HEK293 (cell line): Measurements from ENCODE around the gene HTRA1.

Experiments used
- CTCF ChIA-PET: fragments of 350-600 bp; formaldehyde crosslinking; extraction: SDS; loops from one replicate; lab custom pipeline; 2021; ENCODE audit warnings: antibody characterized with exemption; lab: Yijun Ruan, JAX
- POLR2A ChIA-PET: fragments of 300-600 bp; formaldehyde crosslinking; extraction: SDS; loops from one replicate; lab custom pipeline; 2020; ENCODE audit warnings: antibody characterized with exemption, inconsistent platforms; lab: Yijun Ruan, JAX
- H3K27ac ChIP-seq: fragments of 200-500 bp; sonication (Bioruptor generic); 2 replicates; pipeline ENCODE4 v1.5.1; 2014; ENCODE audit warnings: low read depth, low read length, control low read depth, inconsistent platforms; ENCODE audit errors: extremely low read depth
- H3K36me3 ChIP-seq, 2 experiments: fragments of 200-500 bp in 1 of 2; sonication (Bioruptor generic) in 1 of 2; 1 replicate in 1 of 2; 2 replicates in 1 of 2; pipeline ENCODE4 v1.5.1; 2014 to 2017; ENCODE audit warnings: inconsistent platforms in 2 of 2, low read length in 2 of 2; ENCODE audit not compliant: control insufficient read depth in 2 of 2, insufficient read depth in 1 of 2
- H3K4me1 ChIP-seq: fragments of 200-500 bp; sonication (Bioruptor generic); 2 replicates; pipeline ENCODE4 v1.5.1; 2014; ENCODE audit warnings: mild to moderate bottlenecking, low read length, inconsistent platforms; ENCODE audit not compliant: control insufficient read depth, insufficient read depth
- H3K4me3 ChIP-seq: 2 replicates; pipeline ENCODE4 v1.5.1; 2011; ENCODE audit warnings: low read depth, mild to moderate bottlenecking, control low read depth, low read length, moderate library complexity
- H3K9me3 ChIP-seq: fragments of 200-500 bp; sonication (Bioruptor generic); 2 replicates; pipeline ENCODE4 v1.5.1; 2014; ENCODE audit warnings: low read depth, low read length, inconsistent platforms; ENCODE audit not compliant: control insufficient read depth, insufficient read depth
- BCL11A ChIP-seq: fragments of 450-650 bp; formaldehyde crosslinking; IDR thresholded peaks from 2 replicates; pipeline ENCODE4 v1.5.1; 2016; ENCODE audit warnings: low read depth, missing biosample characterization, missing genetic modification characterization
- BCL11B ChIP-seq: fragments of 450-650 bp; formaldehyde crosslinking; IDR thresholded peaks from 2 replicates; pipeline ENCODE4 v1.5.1; 2016; ENCODE audit warnings: low read depth, missing biosample characterization, missing genetic modification characterization
- GFI1B ChIP-seq: fragments of 450-650 bp; formaldehyde crosslinking; IDR thresholded peaks from 2 replicates; pipeline ENCODE4 v1.5.1; 2016; ENCODE audit warnings: missing biosample characterization, missing genetic modification characterization
- KLF1 ChIP-seq: fragments of 450-650 bp; formaldehyde crosslinking; IDR thresholded peaks from 2 replicates; pipeline ENCODE4 v1.5.1; 2016; ENCODE audit warnings: missing biosample characterization, missing genetic modification characterization
- MYNN ChIP-seq: fragments of 450-650 bp; formaldehyde crosslinking; IDR thresholded peaks from 2 replicates; pipeline ENCODE4 v1.5.1; 2016; ENCODE audit warnings: missing biosample characterization, missing genetic modification characterization, borderline replicate concordance
- OVOL3 ChIP-seq: fragments of 450-650 bp; formaldehyde crosslinking; IDR thresholded peaks from 2 replicates; pipeline ENCODE4 v1.5.1; 2016; ENCODE audit warnings: missing biosample characterization, missing genetic modification characterization
- SCRT2 ChIP-seq: fragments of 450-650 bp; formaldehyde crosslinking; IDR thresholded peaks from 2 replicates; pipeline ENCODE4 v1.5.1; 2016; ENCODE audit warnings: missing biosample characterization, missing genetic modification characterization
- ZBTB1 ChIP-seq: fragments of 450-650 bp; formaldehyde crosslinking; IDR thresholded peaks from 2 replicates; pipeline ENCODE4 v1.5.1; 2016; ENCODE audit warnings: missing biosample characterization, missing genetic modification characterization
- ZBTB20 ChIP-seq: fragments of 450-650 bp; formaldehyde crosslinking; IDR thresholded peaks from 2 replicates; pipeline ENCODE4 v1.5.1; 2016; ENCODE audit warnings: missing biosample characterization, missing genetic modification characterization
- ZFP41 ChIP-seq: fragments of 450-650 bp; formaldehyde crosslinking; IDR thresholded peaks from 2 replicates; pipeline ENCODE4 v1.5.1; 2016; ENCODE audit warnings: missing biosample characterization, missing genetic modification characterization, borderline replicate concordance
- ZIC2 ChIP-seq: fragments of 450-650 bp; formaldehyde crosslinking; IDR thresholded peaks from 2 replicates; pipeline ENCODE4 v1.5.1; 2016; ENCODE audit warnings: missing biosample characterization, missing genetic modification characterization
- ZNF19 ChIP-seq: fragments of 450-650 bp; formaldehyde crosslinking; IDR thresholded peaks from 2 replicates; pipeline ENCODE4; 2016; ENCODE audit warnings: missing biosample characterization, missing genetic modification characterization, low read depth
- ZNF274 ChIP-seq, 2 experiments: fragments of 200-500 bp in 1 of 2; fragments of 450-650 bp in 1 of 2; sonication (Bioruptor generic) in 1 of 2; formaldehyde crosslinking in 1 of 2; IDR thresholded peaks; 2 replicates each; pipeline versions ENCODE4 v1.5.1 to v1.6.1; 2014 to 2016; ENCODE audit warnings: borderline replicate concordance in 1 of 2, inconsistent platforms in 1 of 2, low read length in 1 of 2, missing biosample characterization in 1 of 2, missing genetic modification characterization in 1 of 2
- ZNF423 ChIP-seq: fragments of 450-650 bp; formaldehyde crosslinking; IDR thresholded peaks from 2 replicates; pipeline ENCODE4 v1.5.1; 2016; ENCODE audit warnings: missing biosample characterization, missing genetic modification characterization
- ZNF48 ChIP-seq: fragments of 450-650 bp; formaldehyde crosslinking; IDR thresholded peaks from 2 replicates; pipeline ENCODE4 v1.5.1; 2016; ENCODE audit warnings: missing biosample characterization, missing genetic modification characterization
- ZNF521 ChIP-seq: fragments of 450-650 bp; formaldehyde crosslinking; IDR thresholded peaks from 2 replicates; pipeline ENCODE4 v1.5.1; 2017; ENCODE audit warnings: missing biosample characterization, mild to moderate bottlenecking, missing genetic modification characterization
- ZNF530 ChIP-seq: fragments of 450-650 bp; formaldehyde crosslinking; IDR thresholded peaks from 2 replicates; pipeline ENCODE4 v1.5.1; 2016; ENCODE audit warnings: low read depth, missing biosample characterization, missing genetic modification characterization
- ZNF747 ChIP-seq: fragments of 450-650 bp; formaldehyde crosslinking; IDR thresholded peaks from 2 replicates; pipeline ENCODE4 v1.5.1; 2016; ENCODE audit warnings: missing biosample characterization, missing genetic modification characterization
- ZNF791 ChIP-seq: fragments of 450-650 bp; formaldehyde crosslinking; IDR thresholded peaks from 2 replicates; pipeline ENCODE4 v1.5.1; 2016; ENCODE audit warnings: missing biosample characterization, missing genetic modification characterization
- ZNF837 ChIP-seq: fragments of 450-650 bp; formaldehyde crosslinking; IDR thresholded peaks from 2 replicates; pipeline ENCODE4 v1.5.1; 2016; ENCODE audit warnings: missing biosample characterization, missing genetic modification characterization
- ZSCAN23 ChIP-seq: fragments of 450-650 bp; formaldehyde crosslinking; IDR thresholded peaks from 2 replicates; pipeline ENCODE4 v1.5.1; 2016; ENCODE audit warnings: missing biosample characterization, missing genetic modification characterization
- TF ChIP-seq, protein P1 (sequence below): IDR thresholded peaks from 2 replicates; pipeline ENCODE4 v1.6.1; 2011; ENCODE audit warnings: mild to moderate bottlenecking, low read depth, low read length, borderline replicate concordance

The HTRA1 gene

GRCh38 chr10:122548407-122549085 lies 87.2 kb downstream of the HTRA1 start:
- TF ChIP-seq ZNF747 (tag by site-specific recombination) = no peak
- no peak for TF ChIP-seq ZNF19 (tag by site-specific recombination)
- no peak for TF ChIP-seq ZFP41
- TF ChIP-seq ZNF791 (tag by site-specific recombination) = no peak
- TF ChIP-seq ZBTB1 (tag by site-specific recombination) = no peak
- H3K27ac ChIP-seq = no peak overlapping the region
- H3K9me3 ChIP-seq = no peaks in the 10 kb centered on the region
- POLR2A ChIA-PET = no interaction called here
- H3K4me3 ChIP-seq = no peak overlapping the region
- no peaks in the 10 kb centered on the region for H3K36me3 ChIP-seq
- no peaks in the 10 kb centered on the region for H3K4me1 ChIP-seq
- CTCF ChIA-PET = interaction anchor here (0.6 to 2.0 kb wide), 2 partner anchors 17 to 496 kb away, joined by 3 to 8 read pairs; no protein-coding TSS in a partner anchor

DNA sequence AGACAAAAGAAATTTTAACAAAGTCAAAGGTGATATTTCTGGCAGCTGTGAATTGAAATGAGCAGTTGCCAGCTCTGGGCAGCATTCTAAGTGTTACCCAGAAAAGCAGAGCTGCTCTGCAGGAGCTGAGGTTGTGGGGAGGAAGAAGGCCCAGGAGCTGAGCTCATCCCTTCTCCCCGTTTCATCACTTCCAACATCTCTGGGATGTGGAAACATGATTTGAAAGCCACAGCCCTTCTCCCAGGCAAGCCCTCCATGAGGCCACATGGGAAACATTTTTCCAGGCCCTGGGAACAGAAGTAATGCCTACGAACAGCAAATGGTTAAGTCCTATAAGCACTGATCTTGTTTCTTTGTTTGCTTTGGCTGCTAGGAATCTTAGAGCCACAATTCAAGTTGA lies 88.3 kb downstream of the HTRA1 start:
- no peaks in the 10 kb centered on the region for H3K36me3 ChIP-seq
- H3K27ac ChIP-seq = no peak overlapping the region
- no peak for TF ChIP-seq OVOL3 (tag by site-specific recombination)
- TF ChIP-seq, all 188 proteins: peak for 0
- Histone ChIP-seq H3K4me1 (no peaks in the 10 kb centered on the region), H3K9me3 (no peaks in the 10 kb centered on the region), H3K4me3 (no peak overlapping the region)
- POLR2A ChIA-PET = no interaction called here
- CTCF ChIA-PET = interaction anchor here (0.5 kb wide), 1 partner anchor 14 kb away, joined by 3 read pairs; no protein-coding TSS in a partner anchor

GRCh38 chr10:122550427-122550826 lies 89.1 kb downstream of the HTRA1 start:
- H3K4me3 ChIP-seq = no peak overlapping the region
- H3K27ac ChIP-seq = no peak overlapping the region
- CTCF ChIA-PET = interaction anchor here (1.1 kb wide), 1 partner anchor 15 kb away, joined by 6 read pairs; no protein-coding TSS in a partner anchor
- H3K4me1 ChIP-seq = no peaks in the 10 kb centered on the region
- no peak for TF ChIP-seq GFI1B (tag by site-specific recombination)
- TF ChIP-seq BCL11B (tag by site-specific recombination) = no peak
- TF ChIP-seq ZSCAN23 (tag by site-specific recombination) = no peak
- no peak for TF ChIP-seq ZNF423 (tag by site-specific recombination)
- TF ChIP-seq BCL11A (tag by site-specific recombination) = no peak
- no peak for TF ChIP-seq ZIC2 (tag by site-specific recombination)
- TF ChIP-seq MYNN (tag by site-specific recombination) = no peak
- TF ChIP-seq, protein P1, sequence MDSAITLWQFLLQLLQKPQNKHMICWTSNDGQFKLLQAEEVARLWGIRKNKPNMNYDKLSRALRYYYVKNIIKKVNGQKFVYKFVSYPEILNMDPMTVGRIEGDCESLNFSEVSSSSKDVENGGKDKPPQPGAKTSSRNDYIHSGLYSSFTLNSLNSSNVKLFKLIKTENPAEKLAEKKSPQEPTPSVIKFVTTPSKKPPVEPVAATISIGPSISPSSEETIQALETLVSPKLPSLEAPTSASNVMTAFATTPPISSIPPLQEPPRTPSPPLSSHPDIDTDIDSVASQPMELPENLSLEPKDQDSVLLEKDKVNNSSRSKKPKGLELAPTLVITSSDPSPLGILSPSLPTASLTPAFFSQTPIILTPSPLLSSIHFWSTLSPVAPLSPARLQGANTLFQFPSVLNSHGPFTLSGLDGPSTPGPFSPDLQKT = no peak
- TF ChIP-seq SCRT2 = no peak
- TF ChIP-seq ZNF837 (tag by site-specific recombination) = no peak
- no peak for TF ChIP-seq ZBTB1 (tag by site-specific recombination)
- TF ChIP-seq ZNF530 (tag by site-specific recombination) = no peak
- no peak for TF ChIP-seq ZBTB20 (tag by site-specific recombination)
- TF ChIP-seq KLF1 (tag by site-specific recombination) = no peak
- TF ChIP-seq ZNF274 (IDR thresholded peaks at IDR 0.05; ENCODE audit: low read length) = no peak
- TF ChIP-seq ZNF274 (tag by site-specific recombination; IDR thresholded peaks at IDR 0.05; ENCODE audit: borderline replicate concordance) = no peak
- no peak for TF ChIP-seq ZNF48 (tag by site-specific recombination)
- no peak for TF ChIP-seq ZNF521 (tag by site-specific recombination)
- H3K36me3 ChIP-seq = no peaks in the 10 kb centered on the region
- no peaks in the 10 kb centered on the region for H3K9me3 ChIP-seq
- POLR2A ChIA-PET = no interaction called here
